PC-9 (cell line): ENCODE measurements around the gene TENT5C.

Experiments
- CTCF ChIP-seq: fragments of 200-600 bp; sonication (generic); conservative IDR thresholded peaks from 2 replicates; pipeline ENCODE4 v1.6.1; 2017; ENCODE audit warnings: mixed run types, antibody characterized with exemption, mild to moderate bottlenecking, moderate library complexity
- EZH2 ChIP-seq: fragments of 200-600 bp; sonication (generic); IDR thresholded peaks from 2 replicates; pipeline ENCODE4 v1.8.0; 2017; ENCODE audit warnings: antibody characterized with exemption, low read depth

GRCh38 chr1:117665556-117666270 lies 59.9 kb downstream of the TENT5C start:
- TF ChIP-seq CTCF (no peak), EZH2 (no peak)
